HepG2 (cell line): ENCODE results near the gene PIEZO1. TPM values are rescaled to one million over a fixed set of nuclear protein-coding genes. Genes with fewer than 3 reads are reported as not detected.

ENCODE experiments used
- FIP1L1 ChIP-seq: fragments of 200-400 bp; formaldehyde crosslinking; IDR thresholded peaks from 2 replicates; pipeline ENCODE4 v1.6.1; 2018; ENCODE audit warnings: low read depth, mild to moderate bottlenecking, low read length, moderate library complexity, borderline replicate concordance; ENCODE audit not compliant: insufficient read depth
- FOXC1 ChIP-seq: sonication (generic); formaldehyde crosslinking; IDR thresholded peaks from 2 replicates; pipeline ENCODE4 v1.8.0; 2022; ENCODE audit warnings: mild to moderate bottlenecking, missing genetic modification reagents, borderline replicate concordance
- HOXD1 ChIP-seq: sonication (generic); formaldehyde crosslinking; IDR thresholded peaks from 2 replicates; pipeline ENCODE4 v1.5.0; 2020; ENCODE audit warnings: missing genetic modification reagents
- JARID2 ChIP-seq: sonication (generic); formaldehyde crosslinking; IDR thresholded peaks from 2 replicates; pipeline ENCODE4 v1.8.1; 2023; ENCODE audit warnings: missing genetic modification reagents, inconsistent platforms; ENCODE audit not compliant: insufficient replicate concordance
- KLF12 ChIP-seq: sonication (generic); formaldehyde crosslinking; IDR thresholded peaks from 2 replicates; pipeline ENCODE4 v1.4.0; 2020; ENCODE audit warnings: missing genetic modification reagents, borderline replicate concordance
- MED8 ChIP-seq: sonication (generic); formaldehyde crosslinking; IDR thresholded peaks from 2 replicates; pipeline ENCODE4 v1.8.1; 2023; ENCODE audit warnings: mild to moderate bottlenecking, missing genetic modification reagents; ENCODE audit not compliant: insufficient replicate concordance
- MXD3 ChIP-seq: IDR thresholded peaks from 2 replicates; pipeline ENCODE4 v1.6.1; 2016; ENCODE audit warnings: mild to moderate bottlenecking, missing biosample characterization, missing genetic modification reagents
- MYC ChIP-seq: sonication (generic); formaldehyde crosslinking; IDR thresholded peaks from 2 replicates; pipeline ENCODE4 v1.9.0; 2021; ENCODE audit warnings: missing genetic modification reagents, borderline replicate concordance
- PAF1 ChIP-seq: IDR thresholded peaks from 2 replicates; pipeline ENCODE4 v1.6.1; 2016; ENCODE audit warnings: missing genetic modification reagents, missing compliant biosample characterization
- PREB ChIP-seq: sonication (generic); formaldehyde crosslinking; IDR thresholded peaks from 2 replicates; pipeline ENCODE4 v1.4.0; 2020; ENCODE audit warnings: missing genetic modification reagents
- RFX1 ChIP-seq: fragments of 450-650 bp; IDR thresholded peaks from 2 replicates; pipeline ENCODE4 v1.6.1; 2017
- SNRNP70 ChIP-seq: fragments of 200-400 bp; formaldehyde crosslinking; IDR thresholded peaks from 2 replicates; pipeline ENCODE4 v1.6.1; 2017; ENCODE audit warnings: mild to moderate bottlenecking, low read depth, low read length, moderate library complexity
- TEAD2 ChIP-seq: sonication (generic); formaldehyde crosslinking; IDR thresholded peaks from 2 replicates; pipeline ENCODE4 v1.9.0; 2021; ENCODE audit warnings: missing genetic modification reagents
- TFDP1 ChIP-seq: IDR thresholded peaks from 2 replicates; pipeline ENCODE4 v1.6.1; 2016; ENCODE audit warnings: missing compliant biosample characterization, missing genetic modification reagents, borderline replicate concordance
- U2AF2 ChIP-seq: fragments of 200-400 bp; formaldehyde crosslinking; IDR thresholded peaks from 2 replicates; pipeline ENCODE4 v1.6.1; 2017; ENCODE audit warnings: low read depth, mild to moderate bottlenecking, low read length
- ZNF282 ChIP-seq: fragments of 450-650 bp; IDR thresholded peaks from 2 replicates; pipeline ENCODE4 v1.6.1; 2018; ENCODE audit not compliant: partially characterized antibody
- ZNF407 ChIP-seq: sonication (generic); formaldehyde crosslinking; IDR thresholded peaks from one replicate; pipeline ENCODE4 v1.5.1; 2020; ENCODE audit warnings: mild to moderate bottlenecking, missing genetic modification reagents; ENCODE audit errors: not compliant biosample characterization
- ZNF570 ChIP-seq: sonication (generic); formaldehyde crosslinking; IDR thresholded peaks from 2 replicates; pipeline ENCODE4 v1.4.0; 2020; ENCODE audit warnings: mild to moderate bottlenecking, missing genetic modification reagents, borderline replicate concordance
- ZNF737 ChIP-seq: sonication (generic); formaldehyde crosslinking; IDR thresholded peaks from 2 replicates; pipeline ENCODE4 v1.5.0; 2020; ENCODE audit warnings: missing genetic modification reagents, mild to moderate bottlenecking, borderline replicate concordance
- ZNF749 ChIP-seq: sonication (generic); formaldehyde crosslinking; IDR thresholded peaks from 2 replicates; pipeline ENCODE4 v1.8.0; 2022; ENCODE audit warnings: mild to moderate bottlenecking, missing genetic modification reagents, moderate library complexity, borderline replicate concordance
- ZNF816 ChIP-seq: sonication (generic); formaldehyde crosslinking; IDR thresholded peaks from 2 replicates; pipeline ENCODE4 v1.8.0; 2022; ENCODE audit warnings: missing genetic modification reagents, mild to moderate bottlenecking, borderline replicate concordance
- polyA plus RNA-seq, 8 experiments: library from polyadenylated mRNA; depleted of rRNA in 3 of 8; stranded (reverse) in 7 of 8; unstranded in 1 of 8; fragments of >200 nt; fragmentation: Illumina TruSeq in 4 of 8; extraction: Trizol in 4 of 8; gene quantifications; 2 replicates each; pipeline versions ENCODE4 v1.2.1 to v1.2.3, GENCODE V29; 2011 to 2016; ENCODE audit warnings: low read depth in 4 of 8, missing spikeins in 1 of 8, mixed read lengths in 1 of 8; ENCODE audit not compliant: insufficient read depth in 1 of 8
- total RNA-seq, 5 experiments: library from RNA; depleted of rRNA; stranded (reverse); fragments of >200 nt; fragmentation: Illumina TruSeq; extraction: Trizol; gene quantifications; 2 replicates each; pipeline ENCODE4 v1.2.3, GENCODE V29; 2016; ENCODE audit warnings: low read depth in 1 of 5

Gene PIEZO1
- total and polyA plus RNA-seq, 2 of the 13 experiments (the other 11 are each of a cell fraction or from before 2014, with no cell fraction given) = 67.9 to 85.0 TPM

GRCh38 chr16:88784856-88785105 lies 239 bp downstream of the PIEZO1 start (continued):
- TF ChIP-seq ZNF737 (CRISPR knock-in tag) (no peak), SNRNP70 (no peak), MXD3 (no peak), RFX1 (no peak), MYC (peak; percentile 56; the same call in 1 of the 2 replicates), ZNF570 (no peak), MED8 (CRISPR knock-in tag) (no peak), JARID2 (no peak), ZNF749 (no peak), ZNF282 (no peak), ZNF407 (CRISPR knock-in tag) (no peak), ZNF816 (CRISPR knock-in tag) (no peak), KLF12 (CRISPR knock-in tag) (no peak), PREB (CRISPR knock-in tag) (no peak), TFDP1 (peak; percentile 29; the same call in 1 of the 2 replicates), HOXD1 (CRISPR knock-in tag) (peak; percentile 39; the same call in 1 of the 2 replicates), FOXC1 (CRISPR knock-in tag) (no peak), PAF1 (CRISPR knock-in tag) (no peak), FIP1L1 (no peak), U2AF2 (no peak), TEAD2 (CRISPR knock-in tag) (no peak)
